Activated gamma-delta T cell treated with Interleukin-2 at 50 U/mL for 16 hours (primary cell): ENCODE results near the gene CYP27A1.

Experiments
- DNase-seq: peaks from one replicate; pipeline ENCODE4 v3.0.0-alpha.2; 2020

Gene CYP27A1

GRCh38 chr2:218812861-218813260 is 30.9 kb downstream of the CYP27A1 start:
- DNase-seq = no peak

DNA sequence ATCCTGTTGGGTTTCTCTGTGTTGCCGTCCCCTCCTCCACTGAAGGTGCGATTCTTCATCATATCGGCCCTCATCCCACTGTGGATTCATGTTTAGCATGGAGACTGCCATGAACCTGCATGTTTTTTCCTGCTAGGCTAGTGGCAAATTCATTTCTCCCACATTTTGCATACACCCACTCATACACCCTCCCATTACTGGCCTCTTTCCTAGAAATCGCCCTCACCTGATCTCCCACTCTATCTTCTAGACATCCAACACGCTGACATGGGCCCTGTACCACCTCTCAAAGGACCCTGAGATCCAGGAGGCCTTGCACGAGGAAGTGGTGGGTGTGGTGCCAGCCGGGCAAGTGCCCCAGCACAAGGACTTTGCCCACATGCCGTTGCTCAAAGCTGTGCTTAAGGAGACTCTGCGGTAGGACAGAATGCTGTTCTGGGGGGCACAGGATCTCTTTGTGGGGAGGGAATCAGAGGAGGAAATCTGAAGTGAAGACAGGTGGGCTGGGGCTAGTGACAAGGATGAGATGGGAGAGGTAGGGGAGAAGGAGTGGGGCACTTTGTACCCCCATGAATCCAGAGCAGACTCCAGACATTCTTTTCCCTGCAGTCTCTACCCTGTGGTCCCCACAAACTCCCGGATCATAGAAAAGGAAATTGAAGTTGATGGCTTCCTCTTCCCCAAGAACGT is 32.0 kb downstream of the CYP27A1 start:
- no peak for DNase-seq

GRCh38 chr2:218814540-218815243 is 32.7 kb downstream of the CYP27A1 start:
- no peak for DNase-seq

GRCh38 chr2:218815244-218815637 is 33.3 kb downstream of the CYP27A1 start:
- no peak for DNase-seq

GRCh38 chr2:218815649-218816048 is 33.7 kb downstream of the CYP27A1 start:
- DNase-seq = no peak

- no peak for DNase-seq
These were observed 34.6 kb downstream of the CYP27A1 start for GRCh38 chr2:218816561-218817011.

DNA sequence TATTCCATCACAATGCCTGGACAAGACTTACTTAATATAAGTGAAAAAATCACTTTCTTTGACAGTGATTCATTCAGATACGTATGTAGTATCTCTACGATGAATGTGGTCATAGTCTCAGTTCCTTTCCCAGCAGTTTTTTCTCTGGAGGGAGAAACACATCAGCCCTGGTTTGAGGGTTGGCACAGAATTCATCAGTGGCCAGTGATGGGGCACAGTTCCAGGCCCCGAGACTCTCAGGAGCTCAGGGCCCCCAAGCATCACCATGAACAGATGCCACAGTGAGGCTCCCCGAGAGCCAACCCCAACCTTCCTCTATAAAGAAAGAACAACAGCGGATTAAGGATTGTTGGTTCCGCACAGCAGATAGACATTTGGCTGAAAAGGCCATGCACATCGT is 37.1 kb downstream of the CYP27A1 start:
- no peak for DNase-seq

- no peak for DNase-seq
These were observed 38.9 kb downstream of the CYP27A1 start for GRCh38 chr2:218820746-218821369.

- no peak for DNase-seq
These were observed 39.8 kb downstream of the CYP27A1 start for GRCh38 chr2:218821605-218822211.

DNA sequence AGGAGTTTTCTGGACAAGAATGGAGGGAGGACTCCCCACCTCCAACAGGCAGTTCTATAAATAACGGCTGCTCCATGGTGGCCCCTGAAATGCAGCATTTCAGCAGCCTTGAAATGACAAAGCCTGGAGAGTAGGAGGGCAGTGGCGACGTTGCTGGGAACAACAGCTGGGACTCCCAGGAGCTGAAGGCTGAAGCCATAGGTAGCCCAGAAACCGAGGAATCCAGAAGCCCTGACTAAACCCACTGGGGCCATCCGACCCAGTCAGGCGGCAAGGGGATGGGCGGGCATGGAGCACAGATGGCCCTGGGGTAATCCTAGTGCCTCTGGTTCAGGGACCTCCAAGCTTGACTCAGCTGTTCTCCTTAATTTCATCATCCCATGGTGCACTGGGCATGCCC is 40.7 kb downstream of the CYP27A1 start:
- no peak for DNase-seq

- DNase-seq = no peak
These were observed 41.4 kb downstream of the CYP27A1 start for GRCh38 chr2:218823196-218823855.

GRCh38 chr2:218824004-218824403 is 42.1 kb downstream of the CYP27A1 start:
- DNase-seq = no peak

GRCh38 chr2:218826791-218827190 is 44.8 kb downstream of the CYP27A1 start:
- no peak for DNase-seq

- DNase-seq = no peak
These were observed 45.9 kb downstream of the CYP27A1 start for GRCh38 chr2:218827701-218828476.

DNA sequence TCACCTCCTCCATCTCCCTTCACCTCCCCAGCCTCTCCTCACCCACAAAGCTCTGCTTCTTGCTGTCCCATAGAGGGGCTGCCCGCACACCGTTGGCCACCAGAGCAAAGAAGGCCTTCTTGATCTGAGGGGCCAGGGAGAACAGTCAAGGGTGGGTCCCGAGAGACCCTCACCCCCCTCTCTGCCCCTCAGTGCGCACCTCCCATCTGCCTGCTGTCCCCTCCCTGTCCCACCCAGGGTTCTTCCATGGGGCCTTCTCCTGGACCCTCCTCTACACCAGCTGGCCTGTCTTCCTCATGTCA is 46.5 kb downstream of the CYP27A1 start:
- DNase-seq = no peak

DNA sequence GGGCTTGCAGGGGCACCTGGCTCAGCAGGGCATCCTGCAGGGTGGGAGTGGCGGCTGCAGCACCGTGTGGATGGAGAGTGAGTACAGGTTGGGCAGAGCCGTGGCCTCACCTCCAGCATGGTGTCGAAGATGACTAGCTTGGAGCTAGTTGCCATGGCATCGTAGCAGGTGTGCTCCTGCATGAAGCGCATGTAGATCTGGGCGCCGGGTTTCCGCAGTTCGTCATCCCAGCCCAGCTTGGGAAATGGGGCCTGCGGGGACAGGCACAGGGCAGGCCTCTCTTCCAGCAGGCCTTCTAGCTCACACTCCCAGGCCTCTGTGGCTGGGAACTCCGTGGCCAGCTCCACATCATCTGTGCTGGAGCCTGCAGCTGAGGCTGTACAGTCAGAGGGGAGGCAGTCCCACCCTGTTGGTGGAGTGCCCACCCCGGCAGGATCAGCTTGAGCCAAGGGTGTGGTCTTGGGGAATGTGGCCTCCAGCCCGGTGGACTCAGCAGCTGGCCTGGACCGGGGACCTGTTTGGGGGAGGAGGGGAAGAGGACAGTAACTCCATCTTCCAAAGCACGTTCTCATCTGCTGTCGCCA is 48.0 kb downstream of the CYP27A1 start:
- no peak for DNase-seq

- no peak for DNase-seq
These were observed 48.8 kb downstream of the CYP27A1 start for GRCh38 chr2:218830526-218831306.

- no peak for DNase-seq
These were observed 49.5 kb downstream of the CYP27A1 start, which contains the start of gene PRKAG3 for GRCh38 chr2:218831378-218831990. TSS of gene PRKAG3 (minus strand) at chr2:218831803.

GRCh38 chr2:218832081-218832480 is 50.1 kb downstream of the CYP27A1 start:
- no peak for DNase-seq

- DNase-seq = no peak
These were observed 50.6 kb downstream of the CYP27A1 start for GRCh38 chr2:218832520-218832919.
